ENCODE results near the gene THSD1.

Gene THSD1

GRCh38 chr13:52406629-52407028 lies 657 bp upstream of the THSD1 start:
- Histone ChIP-seq H3K9ac (ENCODE audit: low read length) (no peak overlapping the region), H3K4me3 (ENCODE audit: low read length) (peak overlapping the region; percentile 48)

GRCh38 chr13:52405369-52405766 lies 604 bp downstream of the THSD1 start:
- Histone ChIP-seq H3K4me1 (ENCODE audit: control insufficient read depth, low read depth, low read length) (no peaks in the 10 kb centered on the region), H3K4me3 (ENCODE audit: low read length) (peak overlapping the region; percentile 48), H3K27ac (ENCODE audit: low read length) (no peak overlapping the region), H3K36me3 (ENCODE audit: control insufficient read depth, low read depth, low read length) (no peaks in the 10 kb centered on the region), H3K9ac (ENCODE audit: low read length) (no peak overlapping the region), H3K9me3 (ENCODE audit: control insufficient read depth, low read depth, low read length) (no peaks in the 10 kb centered on the region), H3K27me3 (ENCODE audit: control insufficient read depth, insufficient read depth, low read length) (peaks cover 34% of the 10 kb centered on the region)

More at GRCh38 chr13:52406629-52407028, 657 bp upstream of the THSD1 start:
- Histone ChIP-seq H3K4me1 (ENCODE audit: control insufficient read depth, low read depth, low read length) (no peaks in the 10 kb centered on the region), H3K27ac (ENCODE audit: low read length) (no peak overlapping the region), H3K36me3 (ENCODE audit: control insufficient read depth, low read depth, low read length) (no peaks in the 10 kb centered on the region), H3K9me3 (ENCODE audit: control insufficient read depth, low read depth, low read length) (no peaks in the 10 kb centered on the region), H3K27me3 (ENCODE audit: control insufficient read depth, insufficient read depth, low read length) (peaks cover 34% of the 10 kb centered on the region)

DNA sequence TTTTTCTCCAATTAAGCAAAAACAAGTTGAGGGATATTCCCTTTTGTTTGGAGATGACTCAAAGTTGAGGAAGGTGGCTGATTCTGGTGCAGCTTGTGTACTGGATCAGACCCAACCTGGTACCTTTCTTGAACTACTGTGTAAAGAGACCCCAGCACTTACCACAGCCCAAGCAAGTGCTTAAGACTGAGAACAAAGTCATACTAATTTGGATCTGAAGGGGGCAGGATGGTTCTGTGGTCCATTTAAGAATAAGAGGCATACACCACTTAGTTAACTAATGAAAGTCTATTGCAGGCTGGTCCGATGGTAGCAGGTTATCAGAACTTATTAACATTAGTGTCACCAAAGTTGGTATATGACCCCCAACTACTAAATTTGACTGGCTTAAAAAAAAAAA lies 6.3 kb downstream of the THSD1 start:
- Histone ChIP-seq H3K27ac (ENCODE audit: low read length) (no peak overlapping the region), H3K9ac (ENCODE audit: low read length) (no peak overlapping the region), H3K4me1 (ENCODE audit: control insufficient read depth, low read depth, low read length) (no peaks in the 10 kb centered on the region), H3K36me3 (ENCODE audit: control insufficient read depth, low read depth, low read length) (no peaks in the 10 kb centered on the region), H3K4me3 (ENCODE audit: low read length) (no peak overlapping the region), H3K27me3 (ENCODE audit: control insufficient read depth, insufficient read depth, low read length) (peaks cover 9% of the 10 kb centered on the region), H3K9me3 (ENCODE audit: control insufficient read depth, low read depth, low read length) (no peaks in the 10 kb centered on the region)

- Histone ChIP-seq H3K4me1 (ENCODE audit: control insufficient read depth, low read depth, low read length) (no peaks in the 10 kb centered on the region), H3K4me3 (ENCODE audit: low read length) (no peak overlapping the region), H3K9ac (ENCODE audit: low read length) (no peak overlapping the region), H3K36me3 (ENCODE audit: control insufficient read depth, low read depth, low read length) (no peaks in the 10 kb centered on the region), H3K27ac (ENCODE audit: low read length) (no peak overlapping the region), H3K27me3 (ENCODE audit: control insufficient read depth, insufficient read depth, low read length) (peaks cover 2% of the 10 kb centered on the region), H3K9me3 (ENCODE audit: control insufficient read depth, low read depth, low read length) (no peaks in the 10 kb centered on the region)
Observed at GRCh38 chr13:52399046-52399445, 6.9 kb downstream of the THSD1 start.

DNA sequence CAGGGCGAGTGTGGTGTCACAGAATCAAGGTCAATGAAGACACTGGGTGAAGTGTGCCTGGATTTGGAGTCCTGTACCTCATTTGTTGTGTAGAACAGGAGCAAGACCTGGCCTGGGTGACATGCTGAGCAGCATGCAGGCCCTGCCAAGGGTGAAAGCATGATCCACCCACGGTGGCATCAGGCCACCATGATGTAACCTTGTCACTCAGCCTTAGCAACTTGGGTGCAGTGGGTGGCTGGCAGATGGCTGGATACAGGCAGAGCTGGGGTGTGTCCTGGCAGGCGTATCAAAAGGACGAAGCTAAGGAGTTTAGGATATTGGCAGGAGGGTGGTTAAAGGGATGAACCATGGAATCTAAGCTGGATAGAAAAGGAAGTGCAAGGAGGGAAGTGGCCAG lies 10.3 kb downstream of the THSD1 start:
- H3K4me1 ChIP-seq (ENCODE audit: control insufficient read depth, low read depth, low read length) = no peaks in the 10 kb centered on the region
- no peak overlapping the region for H3K27ac ChIP-seq (ENCODE audit: low read length)
- H3K9ac ChIP-seq (ENCODE audit: low read length) = no peak overlapping the region
- no peak overlapping the region for H3K4me3 ChIP-seq (ENCODE audit: low read length)
- H3K9me3 ChIP-seq (ENCODE audit: control insufficient read depth, low read depth, low read length) = no peaks in the 10 kb centered on the region
- H3K27me3 ChIP-seq (ENCODE audit: control insufficient read depth, insufficient read depth, low read length) = no peaks in the 10 kb centered on the region
- no peaks in the 10 kb centered on the region for H3K36me3 ChIP-seq (ENCODE audit: control insufficient read depth, low read depth, low read length)

DNA sequence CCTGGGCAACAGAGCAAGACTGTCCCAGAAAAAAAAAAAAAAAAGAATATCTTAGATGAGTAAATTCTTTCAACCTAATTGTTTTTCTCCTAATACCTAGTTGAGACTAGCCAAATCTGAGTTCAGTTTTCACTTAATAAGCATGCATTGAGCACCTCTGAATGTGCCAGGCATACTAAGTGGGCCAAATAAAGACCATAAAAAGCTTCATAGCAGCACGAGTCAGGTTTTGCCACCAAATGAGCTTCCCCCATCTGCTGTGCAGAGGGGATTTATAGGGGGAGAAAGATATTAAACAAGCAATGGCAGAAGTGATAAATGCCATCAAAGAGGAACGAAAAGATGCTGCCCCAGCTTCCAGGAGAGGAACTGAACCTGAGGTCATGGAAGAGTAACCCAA lies 11.4 kb downstream of the THSD1 start:
- Histone ChIP-seq H3K27ac (ENCODE audit: low read length) (no peak overlapping the region), H3K9me3 (ENCODE audit: control insufficient read depth, low read depth, low read length) (no peaks in the 10 kb centered on the region), H3K4me3 (ENCODE audit: low read length) (no peak overlapping the region), H3K27me3 (ENCODE audit: control insufficient read depth, insufficient read depth, low read length) (no peaks in the 10 kb centered on the region), H3K4me1 (ENCODE audit: control insufficient read depth, low read depth, low read length) (no peaks in the 10 kb centered on the region), H3K9ac (ENCODE audit: low read length) (no peak overlapping the region), H3K36me3 (ENCODE audit: control insufficient read depth, low read depth, low read length) (no peaks in the 10 kb centered on the region)

DNA sequence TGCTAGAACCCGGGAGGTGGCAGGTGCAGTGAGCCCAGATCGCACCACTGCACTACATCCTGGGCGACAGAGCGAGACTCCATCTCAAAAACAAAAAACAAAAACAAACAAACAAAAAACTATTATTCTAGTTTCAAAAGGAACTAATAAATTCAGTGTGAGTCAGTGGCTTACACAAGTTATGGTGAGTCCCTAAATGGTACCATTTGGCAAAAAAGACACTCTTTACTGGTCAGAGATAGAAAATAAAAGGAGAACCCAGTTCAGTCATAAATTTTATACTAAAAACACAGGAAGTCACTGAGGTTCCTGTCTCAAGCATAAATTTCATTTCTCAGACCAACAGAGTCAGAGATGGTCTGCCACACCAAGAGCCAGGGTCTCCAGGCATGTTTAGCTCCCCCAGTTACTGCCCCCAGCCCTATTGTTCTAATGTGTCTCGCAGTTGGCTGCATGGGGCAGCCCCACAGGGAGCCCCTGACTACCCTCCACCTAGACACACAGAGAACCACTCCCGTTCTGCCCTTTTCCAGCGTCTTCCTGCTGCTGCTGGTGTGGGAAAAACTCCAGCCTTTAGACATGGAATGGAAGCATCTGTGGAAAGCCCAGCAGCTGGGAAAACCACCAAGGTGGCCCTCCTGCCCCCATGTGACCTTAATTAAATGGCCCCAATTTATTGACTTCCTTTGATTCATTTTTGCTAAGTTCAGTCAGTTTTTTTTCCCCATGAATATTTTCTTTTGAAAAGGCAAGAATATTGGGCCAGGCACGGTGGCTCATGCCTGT lies 12.2 kb downstream of the THSD1 start:
- Histone ChIP-seq H3K27me3 (ENCODE audit: control insufficient read depth, insufficient read depth, low read length) (no peaks in the 10 kb centered on the region), H3K9me3 (ENCODE audit: control insufficient read depth, low read depth, low read length) (no peaks in the 10 kb centered on the region), H3K4me3 (ENCODE audit: low read length) (no peak overlapping the region), H3K4me1 (ENCODE audit: control insufficient read depth, low read depth, low read length) (no peaks in the 10 kb centered on the region), H3K27ac (ENCODE audit: low read length) (no peak overlapping the region), H3K9ac (ENCODE audit: low read length) (no peak overlapping the region), H3K36me3 (ENCODE audit: control insufficient read depth, low read depth, low read length) (no peaks in the 10 kb centered on the region)

- H3K9ac ChIP-seq (ENCODE audit: low read length) = no peak overlapping the region
- H3K36me3 ChIP-seq (ENCODE audit: control insufficient read depth, low read depth, low read length) = no peaks in the 10 kb centered on the region
- H3K27ac ChIP-seq (ENCODE audit: low read length) = no peak overlapping the region
- H3K9me3 ChIP-seq (ENCODE audit: control insufficient read depth, low read depth, low read length) = no peaks in the 10 kb centered on the region
- no peak overlapping the region for H3K4me3 ChIP-seq (ENCODE audit: low read length)
- no peaks in the 10 kb centered on the region for H3K4me1 ChIP-seq (ENCODE audit: control insufficient read depth, low read depth, low read length)
- no peaks in the 10 kb centered on the region for H3K27me3 ChIP-seq (ENCODE audit: control insufficient read depth, insufficient read depth, low read length)
Observed at GRCh38 chr13:52387721-52388120, 18.3 kb downstream of the THSD1 start.

DNA sequence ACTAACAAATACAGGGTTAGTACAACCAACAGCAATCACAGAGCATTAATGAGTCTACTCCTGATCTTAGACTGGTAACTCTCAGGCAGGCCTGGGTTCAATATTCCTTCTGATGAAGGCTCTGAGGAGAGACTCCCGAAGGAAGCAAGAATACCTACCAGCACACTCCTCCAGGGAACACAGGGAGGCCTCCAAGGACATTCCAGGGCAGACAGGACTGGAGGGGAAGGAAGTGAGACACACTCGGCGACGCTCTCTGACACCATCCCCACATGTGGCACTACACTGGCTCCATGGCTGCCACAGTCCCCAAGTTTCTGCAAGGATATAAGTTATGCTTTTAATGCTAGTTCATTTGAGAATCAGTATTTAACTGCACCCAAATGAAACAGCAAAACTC lies 20.1 kb downstream of the THSD1 start:
- H3K4me3 ChIP-seq (ENCODE audit: low read length) = no peak overlapping the region
- no peaks in the 10 kb centered on the region for H3K4me1 ChIP-seq (ENCODE audit: control insufficient read depth, low read depth, low read length)
- H3K36me3 ChIP-seq (ENCODE audit: control insufficient read depth, low read depth, low read length) = no peaks in the 10 kb centered on the region
- H3K27ac ChIP-seq (ENCODE audit: low read length) = no peak overlapping the region
- no peak overlapping the region for H3K9ac ChIP-seq (ENCODE audit: low read length)
- no peaks in the 10 kb centered on the region for H3K9me3 ChIP-seq (ENCODE audit: control insufficient read depth, low read depth, low read length)
- no peaks in the 10 kb centered on the region for H3K27me3 ChIP-seq (ENCODE audit: control insufficient read depth, insufficient read depth, low read length)

- Histone ChIP-seq H3K4me1 (ENCODE audit: control insufficient read depth, low read depth, low read length) (no peaks in the 10 kb centered on the region), H3K9ac (ENCODE audit: low read length) (no peak overlapping the region), H3K27ac (ENCODE audit: low read length) (no peak overlapping the region), H3K9me3 (ENCODE audit: control insufficient read depth, low read depth, low read length) (no peaks in the 10 kb centered on the region), H3K27me3 (ENCODE audit: control insufficient read depth, insufficient read depth, low read length) (no peaks in the 10 kb centered on the region), H3K36me3 (ENCODE audit: control insufficient read depth, low read depth, low read length) (no peaks in the 10 kb centered on the region), H3K4me3 (ENCODE audit: low read length) (no peak overlapping the region)
Observed at GRCh38 chr13:52383366-52383765, 22.6 kb downstream of the THSD1 start.

DNA sequence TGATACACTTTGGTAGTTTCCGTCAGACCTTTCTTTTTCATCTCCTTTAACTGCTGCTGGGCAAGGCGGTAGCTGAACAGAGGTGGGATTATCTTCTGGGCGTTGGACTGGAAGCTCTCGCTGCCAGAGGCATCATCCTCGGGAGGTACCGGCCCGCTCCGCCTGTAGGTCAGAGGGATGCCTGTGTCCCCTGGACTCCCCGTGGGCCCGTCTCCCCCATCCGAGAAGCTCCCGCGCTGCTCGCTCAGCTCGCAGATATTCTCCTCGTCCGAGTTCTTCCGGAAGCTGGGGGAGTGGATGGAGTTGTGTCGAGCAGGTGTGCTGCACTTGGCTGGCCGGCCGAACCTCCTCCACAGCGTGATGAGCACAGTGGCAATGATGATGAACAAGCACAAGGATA lies 27.7 kb downstream of the THSD1 start:
- no peaks in the 10 kb centered on the region for H3K9me3 ChIP-seq (ENCODE audit: control insufficient read depth, low read depth, low read length)
- H3K4me1 ChIP-seq (ENCODE audit: control insufficient read depth, low read depth, low read length) = no peaks in the 10 kb centered on the region
- no peak overlapping the region for H3K9ac ChIP-seq (ENCODE audit: low read length)
- no peaks in the 10 kb centered on the region for H3K27me3 ChIP-seq (ENCODE audit: control insufficient read depth, insufficient read depth, low read length)
- no peak overlapping the region for H3K4me3 ChIP-seq (ENCODE audit: low read length)
- no peak overlapping the region for H3K27ac ChIP-seq (ENCODE audit: low read length)
- H3K36me3 ChIP-seq (ENCODE audit: control insufficient read depth, low read depth, low read length) = no peaks in the 10 kb centered on the region

DNA sequence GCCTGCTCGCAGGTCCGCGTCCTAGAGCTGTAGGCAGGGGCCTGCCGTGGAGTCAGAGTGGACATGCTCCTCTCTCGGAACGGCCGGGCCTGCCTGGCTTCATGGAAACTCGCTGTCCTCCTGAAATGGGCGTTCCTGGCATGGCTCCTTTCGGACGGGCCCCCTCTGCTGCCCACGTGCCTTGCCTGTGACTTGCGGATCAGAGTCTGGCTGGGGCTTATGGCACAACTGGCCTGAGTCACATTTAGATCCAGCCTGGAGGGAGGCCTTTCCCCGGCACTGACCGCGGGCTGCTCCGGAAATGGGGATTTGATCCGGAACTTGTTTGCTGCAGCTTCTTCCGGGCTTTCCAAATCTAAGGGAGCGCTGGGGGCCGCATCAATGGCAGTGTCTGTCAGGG lies 28.1 kb downstream of the THSD1 start:
- no peak overlapping the region for H3K4me3 ChIP-seq (ENCODE audit: low read length)
- H3K9me3 ChIP-seq (ENCODE audit: control insufficient read depth, low read depth, low read length) = no peaks in the 10 kb centered on the region
- no peak overlapping the region for H3K9ac ChIP-seq (ENCODE audit: low read length)
- no peak overlapping the region for H3K27ac ChIP-seq (ENCODE audit: low read length)
- no peaks in the 10 kb centered on the region for H3K4me1 ChIP-seq (ENCODE audit: control insufficient read depth, low read depth, low read length)
- H3K36me3 ChIP-seq (ENCODE audit: control insufficient read depth, low read depth, low read length) = no peaks in the 10 kb centered on the region
- no peaks in the 10 kb centered on the region for H3K27me3 ChIP-seq (ENCODE audit: control insufficient read depth, insufficient read depth, low read length)
